Gastroesophageal sphincter (tissue), 3 donors: ENCODE data around the gene SSH3.

Experiments
- CTCF ChIP-seq, 4 experiments: fragments of 200-600 bp in 2 of 4; fragments of 450-650 bp in 2 of 4; sonication (generic) in 1 of 4; IDR thresholded peaks; one replicate each; pipeline ENCODE4 v1.5.1; 2017 to 2019; ENCODE audit warnings: antibody characterized with exemption in 4 of 4, mild to moderate bottlenecking in 2 of 4, moderate library complexity in 2 of 4
- POLR2A ChIP-seq, 2 donors: fragments of 450-650 bp; IDR thresholded peaks; one replicate each; pipeline ENCODE4 v1.6.1; 2017; ENCODE audit warnings: antibody characterized with exemption in 2 of 2, mild to moderate bottlenecking in 2 of 2, moderate library complexity in 1 of 2

- no peak for TF ChIP-seq POLR2A (IDR thresholded peaks at IDR 0.05)
- TF ChIP-seq CTCF (IDR thresholded peaks at IDR 0.05) = no peak
These were observed 679 bp upstream of the SSH3 start for GRCh38 chr11:67302571-67303131.
